ENCODE data around the gene OGFRL1.

Gene OGFRL1

DNA sequence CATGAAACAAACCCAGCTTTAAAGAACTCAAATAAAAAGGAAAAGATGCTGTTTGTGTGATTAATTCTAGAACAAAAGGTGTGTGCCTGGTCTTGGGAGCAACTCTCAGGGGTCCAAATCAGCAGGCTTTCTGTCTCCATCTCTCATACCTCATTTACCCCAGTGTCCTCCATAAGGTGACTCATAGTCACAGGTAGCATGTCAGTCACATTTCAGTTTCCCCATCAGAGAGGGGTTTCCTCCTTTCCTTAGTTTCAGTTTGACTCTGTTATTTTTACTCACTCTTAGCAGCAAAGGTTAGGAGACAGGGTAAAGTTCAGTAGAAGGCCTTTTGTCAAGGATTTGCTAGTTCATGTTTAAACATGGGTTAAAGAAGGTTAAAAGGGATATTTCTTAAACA lies 46.2 kb downstream of the OGFRL1 start:
- no peak for DNase-seq
- Mint-ChIP-seq H3K4me1 (ENCODE audit: low read depth) (peaks cover 4% of the 10 kb centered on the region), H3K27me3 (no peaks in the 10 kb centered on the region), H3K27ac (no peak overlapping the region), H3K9me3 (no peaks in the 10 kb centered on the region), H3K36me3 (ENCODE audit: low read depth) (no peaks in the 10 kb centered on the region), H3K4me3 (no peak overlapping the region)

DNA sequence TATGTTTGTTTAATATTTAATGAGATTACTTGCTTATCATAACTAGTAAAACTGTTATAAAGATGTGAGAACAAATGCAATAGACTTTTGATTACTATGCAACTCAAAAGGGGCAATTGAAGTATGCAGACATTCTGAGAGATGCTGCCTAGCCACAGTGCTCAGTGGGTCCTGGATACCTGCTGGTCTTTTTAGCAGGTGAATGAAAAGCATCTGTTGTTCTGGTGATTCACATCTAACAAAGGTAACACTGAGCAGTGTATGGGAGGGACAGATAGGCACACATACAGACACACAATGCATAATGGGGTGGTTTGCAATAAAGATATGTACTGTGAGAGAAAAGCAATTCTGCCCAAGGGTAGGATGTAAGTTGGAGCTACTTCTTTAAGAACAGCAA lies 46.9 kb downstream of the OGFRL1 start:
- Mint-ChIP-seq H3K36me3 (ENCODE audit: low read depth) (no peaks in the 10 kb centered on the region), H3K27me3 (no peaks in the 10 kb centered on the region), H3K9me3 (no peaks in the 10 kb centered on the region), H3K27ac (no peak overlapping the region), H3K4me3 (no peak overlapping the region), H3K4me1 (ENCODE audit: low read depth) (peaks cover 4% of the 10 kb centered on the region)
- DNase-seq = no peak

GRCh38 chr6:71336901-71337300 lies 48.3 kb downstream of the OGFRL1 start:
- Mint-ChIP-seq H3K9me3 (no peaks in the 10 kb centered on the region), H3K36me3 (ENCODE audit: low read depth) (no peaks in the 10 kb centered on the region), H3K4me3 (no peak overlapping the region), H3K4me1 (ENCODE audit: low read depth) (peaks cover 4% of the 10 kb centered on the region), H3K27me3 (no peaks in the 10 kb centered on the region), H3K27ac (no peak overlapping the region)
- DNase-seq = no peak

- peaks cover 4% of the 10 kb centered on the region for H3K4me1 Mint-ChIP-seq (ENCODE audit: low read depth)
- H3K4me3 Mint-ChIP-seq = no peak overlapping the region
- H3K27me3 Mint-ChIP-seq = no peaks in the 10 kb centered on the region
- H3K27ac Mint-ChIP-seq = no peak overlapping the region
- H3K36me3 Mint-ChIP-seq (ENCODE audit: low read depth) = no peaks in the 10 kb centered on the region
- no peaks in the 10 kb centered on the region for H3K9me3 Mint-ChIP-seq
- DNase-seq = no peak
Observed at GRCh38 chr6:71338540-71339316, 50.1 kb downstream of the OGFRL1 start.

GRCh38 chr6:71342772-71343171 lies 54.2 kb downstream of the OGFRL1 start:
- Mint-ChIP-seq H3K4me3 (no peak overlapping the region), H3K27me3 (peaks cover 4% of the 10 kb centered on the region), H3K9me3 (no peaks in the 10 kb centered on the region), H3K4me1 (ENCODE audit: low read depth) (no peaks in the 10 kb centered on the region), H3K27ac (no peak overlapping the region), H3K36me3 (ENCODE audit: low read depth) (no peaks in the 10 kb centered on the region)
- DNase-seq = no peak

DNA sequence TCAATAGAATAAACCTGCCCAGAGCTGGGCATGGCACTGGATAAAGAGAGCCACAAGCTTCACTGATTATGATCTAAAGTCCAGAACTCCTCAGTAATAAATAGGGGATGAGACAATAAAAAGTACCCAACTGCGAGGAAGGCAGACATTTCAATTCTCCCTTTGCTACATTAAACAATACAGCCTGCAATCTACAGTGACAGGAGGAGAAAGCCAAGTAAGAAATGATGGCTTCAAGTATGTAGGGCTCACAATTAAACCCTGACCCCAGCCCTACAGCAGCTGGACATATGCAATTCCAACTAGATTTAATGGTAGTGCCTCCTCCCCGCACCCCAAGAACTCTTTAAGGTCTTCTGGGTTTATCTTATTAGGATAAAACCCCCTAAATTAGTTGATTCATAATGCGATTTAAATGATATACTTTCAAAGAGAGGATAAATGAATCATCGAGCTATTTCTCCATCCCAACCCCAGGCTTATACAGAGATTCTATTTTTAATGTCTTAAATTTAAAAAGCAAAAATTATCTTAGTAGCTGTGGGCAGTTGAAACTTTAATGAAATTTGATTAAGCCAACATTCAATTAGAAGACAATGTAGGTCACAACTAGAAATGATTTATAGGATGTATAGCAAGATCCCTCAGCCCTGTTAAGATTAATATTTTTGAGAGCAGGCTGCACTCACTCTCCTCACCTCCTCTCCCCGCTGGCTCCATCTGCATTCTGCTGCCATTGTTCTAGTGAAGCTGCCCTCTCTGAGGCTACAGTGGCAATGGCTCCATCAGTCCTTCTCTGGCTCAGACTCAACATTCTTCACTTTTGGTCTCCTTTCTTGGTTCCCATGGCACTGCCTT lies 57.1 kb downstream of the OGFRL1 start:
- Mint-ChIP-seq H3K4me1 (ENCODE audit: low read depth) (peaks cover 1% of the 10 kb centered on the region), H3K36me3 (ENCODE audit: low read depth) (no peaks in the 10 kb centered on the region), H3K9me3 (no peaks in the 10 kb centered on the region), H3K4me3 (no peak overlapping the region), H3K27me3 (peaks cover 4% of the 10 kb centered on the region), H3K27ac (no peak overlapping the region)
- DNase-seq = no peak

GRCh38 chr6:71346334-71346694 lies 57.7 kb downstream of the OGFRL1 start:
- Mint-ChIP-seq H3K9me3 (no peaks in the 10 kb centered on the region), H3K4me3 (no peak overlapping the region), H3K36me3 (ENCODE audit: low read depth) (no peaks in the 10 kb centered on the region), H3K27ac (no peak overlapping the region), H3K27me3 (peaks cover 4% of the 10 kb centered on the region), H3K4me1 (ENCODE audit: low read depth) (peaks cover 1% of the 10 kb centered on the region)
- DNase-seq = no peak

DNA sequence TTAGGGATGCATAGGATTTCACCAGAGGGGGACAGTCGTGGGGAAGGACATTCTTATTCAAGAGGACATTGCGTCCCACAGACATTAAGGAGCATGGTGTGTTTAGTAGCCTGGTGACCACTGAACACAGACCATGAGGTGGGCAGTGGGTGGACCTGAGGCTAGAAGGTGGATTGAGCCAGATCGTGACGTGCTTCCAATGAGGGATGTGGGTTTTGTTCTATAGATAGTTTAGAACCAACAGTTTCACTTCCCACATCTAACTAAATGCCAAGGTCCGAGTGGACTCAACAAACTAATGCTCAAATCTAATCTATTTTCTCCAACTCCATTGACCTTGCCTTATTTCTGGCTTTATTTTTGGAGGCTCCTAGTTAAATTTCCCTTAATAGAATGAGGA lies 58.5 kb downstream of the OGFRL1 start:
- H3K4me3 Mint-ChIP-seq = no peak overlapping the region
- DNase-seq = no peak
- H3K4me1 Mint-ChIP-seq (ENCODE audit: low read depth) = peaks cover 1% of the 10 kb centered on the region
- H3K9me3 Mint-ChIP-seq = no peaks in the 10 kb centered on the region
- peaks cover 4% of the 10 kb centered on the region for H3K27me3 Mint-ChIP-seq
- H3K36me3 Mint-ChIP-seq (ENCODE audit: low read depth) = no peaks in the 10 kb centered on the region
- no peak overlapping the region for H3K27ac Mint-ChIP-seq

- Mint-ChIP-seq H3K36me3 (ENCODE audit: low read depth) (no peaks in the 10 kb centered on the region), H3K4me1 (ENCODE audit: low read depth) (peaks cover 1% of the 10 kb centered on the region), H3K9me3 (no peaks in the 10 kb centered on the region), H3K27me3 (peaks cover 4% of the 10 kb centered on the region), H3K4me3 (no peak overlapping the region), H3K27ac (no peak overlapping the region)
- DNase-seq = no peak
Observed at GRCh38 chr6:71349395-71349794, 60.8 kb downstream of the OGFRL1 start.

DNA sequence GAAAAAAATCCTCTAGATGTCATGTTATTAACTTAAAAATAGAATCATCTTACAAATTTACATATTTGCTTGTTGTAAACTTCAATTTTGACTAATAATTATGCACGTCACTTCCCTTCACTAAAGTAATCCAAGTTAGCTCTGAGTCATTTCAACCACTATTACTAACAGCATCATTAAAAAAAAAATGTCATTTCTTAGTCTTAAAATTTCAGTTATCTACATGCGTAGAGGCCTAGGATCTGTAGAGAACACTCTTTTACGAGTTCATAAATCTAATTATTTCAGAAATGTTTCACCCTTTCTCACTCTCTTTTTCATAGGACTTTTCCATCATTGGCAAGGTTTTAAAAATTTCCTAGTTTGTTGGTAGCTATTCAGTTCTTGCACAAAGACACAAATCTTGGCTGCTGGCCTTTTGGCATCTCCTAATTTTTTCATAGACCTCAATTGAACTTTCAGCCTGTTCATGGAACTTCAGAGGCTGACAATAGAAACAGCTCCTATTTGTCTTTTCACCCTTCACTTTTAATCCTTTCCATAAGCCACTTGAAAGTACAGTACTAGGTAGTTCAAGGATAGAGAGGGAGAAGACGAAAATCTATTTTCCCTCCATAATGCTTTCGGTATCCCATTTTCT lies 61.5 kb downstream of the OGFRL1 start:
- Mint-ChIP-seq H3K4me1 (ENCODE audit: low read depth) (peaks cover 1% of the 10 kb centered on the region), H3K9me3 (no peaks in the 10 kb centered on the region), H3K36me3 (ENCODE audit: low read depth) (no peaks in the 10 kb centered on the region), H3K4me3 (no peak overlapping the region), H3K27ac (no peak overlapping the region), H3K27me3 (no peaks in the 10 kb centered on the region)
- no peak for DNase-seq

DNA sequence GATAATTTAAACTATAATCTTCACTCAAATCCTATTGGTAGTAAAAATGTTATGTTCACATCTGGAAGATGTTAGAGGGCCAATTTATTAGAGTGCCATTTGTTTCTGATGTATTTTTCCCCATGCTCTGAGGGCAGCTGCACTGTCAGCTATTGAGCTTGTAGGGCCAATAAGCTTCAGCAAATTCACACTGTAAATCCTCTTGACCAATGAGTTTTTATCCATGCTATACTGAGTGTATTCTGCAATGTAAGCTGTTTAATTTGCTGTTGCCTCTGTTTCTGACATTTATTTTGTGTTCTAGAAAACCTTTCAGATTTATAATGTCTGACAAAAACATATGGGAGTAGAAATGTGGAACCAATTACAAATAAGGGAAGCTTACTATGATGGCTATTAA lies 62.6 kb downstream of the OGFRL1 start:
- no peak overlapping the region for H3K27ac Mint-ChIP-seq
- H3K4me3 Mint-ChIP-seq = no peak overlapping the region
- no peaks in the 10 kb centered on the region for H3K9me3 Mint-ChIP-seq
- no peak for DNase-seq
- peaks cover 1% of the 10 kb centered on the region for H3K4me1 Mint-ChIP-seq (ENCODE audit: low read depth)
- H3K36me3 Mint-ChIP-seq (ENCODE audit: low read depth) = no peaks in the 10 kb centered on the region
- H3K27me3 Mint-ChIP-seq = peaks cover 3% of the 10 kb centered on the region
